HEK293 (cell line): ENCODE measurements around the gene CHMP1B.

Experiments
- CTCF ChIP-seq: fragments of 450-650 bp; formaldehyde crosslinking; IDR thresholded peaks from 2 replicates; pipeline ENCODE4 v1.5.1; 2016; ENCODE audit warnings: missing biosample characterization, missing genetic modification characterization
- OSR2 ChIP-seq: fragments of 450-650 bp; formaldehyde crosslinking; IDR thresholded peaks from 2 replicates; pipeline ENCODE4 v1.5.1; 2016; ENCODE audit warnings: missing biosample characterization, missing genetic modification characterization
- REST ChIP-seq: fragments of 450-650 bp; formaldehyde crosslinking; IDR thresholded peaks from 2 replicates; pipeline ENCODE4 v1.5.1; 2016; ENCODE audit warnings: missing biosample characterization, missing genetic modification characterization
- ZNF10 ChIP-seq: fragments of 450-650 bp; formaldehyde crosslinking; IDR thresholded peaks from 2 replicates; pipeline ENCODE4 v1.5.1; 2017; ENCODE audit warnings: missing biosample characterization, missing genetic modification characterization
- ZNF24 ChIP-seq: fragments of 450-650 bp; formaldehyde crosslinking; IDR thresholded peaks from 2 replicates; pipeline ENCODE4 v1.5.1; 2016; ENCODE audit warnings: missing biosample characterization, missing genetic modification characterization

GRCh38 chr18:11866329-11866728 lies 15.1 kb downstream of the CHMP1B start:
- TF ChIP-seq ZNF10 (tag by site-specific recombination) (no peak), CTCF (tag by site-specific recombination) (no peak), OSR2 (tag by site-specific recombination) (no peak), ZNF24 (no peak), REST (tag by site-specific recombination) (no peak)
